Breast epithelium (tissue), 3 donors: ENCODE results near the gene TNIP2.

Experiments
- CTCF ChIP-seq, 3 donors: fragments of 450-650 bp; IDR thresholded peaks; one replicate each; pipeline ENCODE4 v1.5.1; 2016 to 2017; ENCODE audit warnings: antibody characterized with exemption in 3 of 3, mild to moderate bottlenecking in 3 of 3, moderate library complexity in 3 of 3
- POLR2A ChIP-seq: fragments of 450-650 bp; IDR thresholded peaks from one replicate; pipeline ENCODE4 v1.6.1; 2016; ENCODE audit warnings: antibody characterized with exemption, mild to moderate bottlenecking, moderate library complexity

GRCh38 chr4:2754848-2755819 lies 1.0 kb downstream of the TNIP2 start:
- TF ChIP-seq CTCF (IDR thresholded peaks at IDR 0.05) (no peak), POLR2A (no peak)
